NCI-H748 (cell line): ENCODE data around the gene ANKS4B.
"Not testable (repeated sequence)": the region's sequence is repeated elsewhere in the genome, so short reads cannot be mapped to it uniquely, and the experiment has no call there.

ENCODE experiments used
- DNase-seq: peaks from one replicate; lab custom pipeline; 2025; ENCODE audit not compliant: unreplicated experiment; lab: John Stamatoyannopoulos, UW

The ANKS4B gene

GRCh38 chr16:21233521-21234150 lies at the start of gene ANKS4B:
TSS of gene ANKS4B (plus strand) at chr16:21233699. CDS start at chr16:21233738, 39 bp downstream.
- DNase-seq: no peak

- no peak for DNase-seq
Observed at GRCh38 chr16:21183995-21184394, 49.5 kb upstream of the ANKS4B start.

- no peak for DNase-seq
Observed at GRCh38 chr16:21184834-21185233, 48.7 kb upstream of the ANKS4B start.

- DNase-seq: no peak
Observed at GRCh38 chr16:21185659-21186325, 47.7 kb upstream of the ANKS4B start.

GRCh38 chr16:21186326-21186691 lies 47.2 kb upstream of the ANKS4B start:
- DNase-seq: no peak

- DNase-seq: no peak
Observed at GRCh38 chr16:21189311-21189710, 44.2 kb upstream of the ANKS4B start.

GRCh38 chr16:21190013-21190412 lies 43.5 kb upstream of the ANKS4B start:
- no peak for DNase-seq

GRCh38 chr16:21190599-21190998 lies 42.9 kb upstream of the ANKS4B start:
- DNase-seq: no peak

GRCh38 chr16:21192991-21193390 lies 40.5 kb upstream of the ANKS4B start:
- no peak for DNase-seq

GRCh38 chr16:21194771-21195301 lies 38.7 kb upstream of the ANKS4B start:
- DNase-seq: peak; percentile 13

GRCh38 chr16:21195330-21195729 lies 38.2 kb upstream of the ANKS4B start:
- not testable (repeated sequence) for DNase-seq

- DNase-seq: no peak
Observed at GRCh38 chr16:21197112-21197511, 36.4 kb upstream of the ANKS4B start.

GRCh38 chr16:21197621-21198020 lies 35.9 kb upstream of the ANKS4B start:
- DNase-seq: no peak

- no peak for DNase-seq
Observed at GRCh38 chr16:21199607-21200218, 33.8 kb upstream of the ANKS4B start.

GRCh38 chr16:21203155-21203797 lies 30.2 kb upstream of the ANKS4B start:
- no peak for DNase-seq

GRCh38 chr16:21205303-21205702 lies 28.2 kb upstream of the ANKS4B start:
- DNase-seq: no peak

GRCh38 chr16:21206550-21206949 lies 26.9 kb upstream of the ANKS4B start:
- no peak for DNase-seq

GRCh38 chr16:21208446-21209230 lies 24.9 kb upstream of the ANKS4B start:
- DNase-seq: no peak

- DNase-seq: no peak
Observed at GRCh38 chr16:21211486-21211885, 22.0 kb upstream of the ANKS4B start, which contains the start of gene ZP2. TSS of gene ZP2 (minus strand) at chr16:21211574. CDS start at chr16:21211547, 27 bp downstream.

- no peak for DNase-seq
Observed at GRCh38 chr16:21214086-21214485, 19.4 kb upstream of the ANKS4B start.

- no peak for DNase-seq
Observed at GRCh38 chr16:21217121-21217520, 16.4 kb upstream of the ANKS4B start.
